H1 (cell line): ENCODE data around the gene MYL6B. TPM values are rescaled to one million over a fixed set of nuclear protein-coding genes. Genes with fewer than 3 reads are reported as not detected.
A peak's percentile ranks its signal among the peaks of the same experiment; 100 is the strongest.

Experiments used
- BCL11A ChIP-seq, 2 experiments: IDR thresholded peaks; one replicate each; pipeline ENCODE4 v1.6.1; 2011; ENCODE audit warnings: low read depth in 2 of 2, low read length in 2 of 2, mild to moderate bottlenecking in 2 of 2
- CBX5 ChIP-seq: fragments of 300-800, 300-1000 bp; sonication (generic); IDR thresholded peaks from 2 replicates; pipeline ENCODE4 v1.7.1; 2016; ENCODE audit warnings: antibody characterized with exemption, low read length, low read depth
- CEBPB ChIP-seq: IDR thresholded peaks from 2 replicates; pipeline ENCODE4 v1.6.1; 2012; ENCODE audit warnings: low read depth, low read length
- CHD1 ChIP-seq: IDR thresholded peaks from 2 replicates; pipeline ENCODE4 v1.6.1; 2012; ENCODE audit warnings: low read depth, low read length, improper control_type of control experiment
- EP300 ChIP-seq, 2 experiments: IDR thresholded peaks; 1 replicate in 1 of 2; 2 replicates in 1 of 2; pipeline ENCODE4 v1.6.1; 2011 to 2012; ENCODE audit warnings: low read depth in 2 of 2, low read length in 2 of 2, mild to moderate bottlenecking in 2 of 2, borderline replicate concordance in 1 of 2, inconsistent platforms in 1 of 2, moderate library complexity in 1 of 2
- EZH2 ChIP-seq: fragments of 200-600 bp; sonication (generic); IDR thresholded peaks from 2 replicates; pipeline ENCODE4 v1.7.1; 2012; ENCODE audit warnings: low read depth, mild to moderate bottlenecking, moderate library complexity, low read length, inconsistent platforms; ENCODE audit not compliant: severe bottlenecking
- KDM1A ChIP-seq: fragments of 200-600, 300-600 bp; sonication (generic); IDR thresholded peaks from 2 replicates; pipeline ENCODE4 v1.7.1; 2016; ENCODE audit warnings: mild to moderate bottlenecking, low read length, borderline replicate concordance
- KDM4A ChIP-seq: IDR thresholded peaks from one replicate; pipeline ENCODE4 v1.7.1; 2012; ENCODE audit warnings: low read depth, mild to moderate bottlenecking, moderate library complexity, low read length, inconsistent platforms; ENCODE audit not compliant: severe bottlenecking
- KDM5A ChIP-seq: fragments of 200-600 bp; IDR thresholded peaks from 2 replicates; pipeline ENCODE4 v1.7.1; 2012; ENCODE audit warnings: mild to moderate bottlenecking, low read length, inconsistent platforms, mixed read lengths
- POLR2A ChIP-seq, 2 experiments: IDR thresholded peaks; 1 replicate in 1 of 2; 2 replicates in 1 of 2; pipeline ENCODE4 v1.6.1; 2011; ENCODE audit warnings: low read depth in 2 of 2, low read length in 2 of 2, mild to moderate bottlenecking in 2 of 2; ENCODE audit errors: control extremely low read depth in 1 of 2
- POU5F1 ChIP-seq: IDR thresholded peaks from 2 replicates; pipeline ENCODE4 v1.6.1; 2011; ENCODE audit warnings: low read depth, mild to moderate bottlenecking, low read length, moderate library complexity
- RAD21 ChIP-seq, 2 experiments: IDR thresholded peaks in 1 of 2; conservative IDR thresholded peaks in 1 of 2; 2 replicates each; pipeline ENCODE4 v1.6.1; 2011; ENCODE audit warnings: low read depth in 2 of 2, low read length in 2 of 2, improper control_type of control experiment in 1 of 2, inconsistent platforms in 1 of 2, mild to moderate bottlenecking in 1 of 2, moderate library complexity in 1 of 2
- RXRA ChIP-seq: IDR thresholded peaks from 2 replicates; pipeline ENCODE4 v1.6.1; 2011; ENCODE audit warnings: low read depth, mild to moderate bottlenecking, low read length, moderate library complexity; ENCODE audit not compliant: insufficient read depth
- SIN3A ChIP-seq, 2 experiments: IDR thresholded peaks in 1 of 2; conservative IDR thresholded peaks in 1 of 2; 2 replicates each; pipeline ENCODE4 v1.6.1; 2011 to 2012; ENCODE audit warnings: low read length in 2 of 2, improper control_type of control experiment in 1 of 2, low read depth in 1 of 2, mild to moderate bottlenecking in 1 of 2
- SIRT6 ChIP-seq: IDR thresholded peaks from one replicate; pipeline ENCODE4 v1.7.1; 2012; ENCODE audit warnings: low read length, inconsistent platforms
- SIX5 ChIP-seq: IDR thresholded peaks from 2 replicates; pipeline ENCODE4 v1.6.1; 2011; ENCODE audit warnings: mild to moderate bottlenecking, low read depth, low read length
- SP1 ChIP-seq: IDR thresholded peaks from 2 replicates; pipeline ENCODE4 v1.6.1; 2011; ENCODE audit warnings: low read depth, low read length
- TAF1 ChIP-seq: IDR thresholded peaks from 2 replicates; pipeline ENCODE4 v1.6.1; 2011; ENCODE audit warnings: mild to moderate bottlenecking, low read depth, low read length
- YY1 ChIP-seq: IDR thresholded peaks from 2 replicates; pipeline ENCODE4 v1.6.1; 2011; ENCODE audit warnings: low read depth, mild to moderate bottlenecking, low read length
- ZNF274 ChIP-seq: IDR thresholded peaks from 2 replicates; pipeline ENCODE4 v1.7.0; 2012; ENCODE audit warnings: low read length, borderline replicate concordance; ENCODE audit errors: extremely low read depth
- polyA plus RNA-seq, 7 experiments: library from polyadenylated mRNA; depleted of rRNA in 3 of 7; stranded (reverse) in 5 of 7; unstranded in 2 of 7; fragments of >200 nt in 5 of 7; fragments of 200-250 nt in 2 of 7; gene quantifications; 1 replicate in 5 of 7; 2 replicates in 1 of 7; 4 replicates in 1 of 7; pipeline versions ENCODE4 v1.2.1 to v1.2.3, GENCODE V29; 2011 to 2013; ENCODE audit warnings: missing spikeins in 2 of 7, mixed read lengths in 2 of 7
- total RNA-seq: library from RNA; stranded (reverse); fragmentation: NEBNext Ultra II Directional; extraction: Animal tissue kit (Norgen Biotek cat#: 25700); gene quantifications from 2 replicates; pipeline ENCODE4 v1.2.1, GENCODE V29; 2021
- TF ChIP-seq, protein P1 (sequence below): IDR thresholded peaks from 2 replicates; pipeline ENCODE4 v1.6.1; 2012; ENCODE audit warnings: inconsistent platforms
- TF ChIP-seq, protein P2 (sequence below): IDR thresholded peaks from 2 replicates; pipeline ENCODE4 v1.6.1; 2011; ENCODE audit warnings: low read length, improper control_type of control experiment

The MYL6B gene
- total and polyA plus RNA-seq, 2 of the 8 experiments (the other 6 are each of a cell fraction or from before 2014, with no cell fraction given): 163 to 202 TPM

DNA sequence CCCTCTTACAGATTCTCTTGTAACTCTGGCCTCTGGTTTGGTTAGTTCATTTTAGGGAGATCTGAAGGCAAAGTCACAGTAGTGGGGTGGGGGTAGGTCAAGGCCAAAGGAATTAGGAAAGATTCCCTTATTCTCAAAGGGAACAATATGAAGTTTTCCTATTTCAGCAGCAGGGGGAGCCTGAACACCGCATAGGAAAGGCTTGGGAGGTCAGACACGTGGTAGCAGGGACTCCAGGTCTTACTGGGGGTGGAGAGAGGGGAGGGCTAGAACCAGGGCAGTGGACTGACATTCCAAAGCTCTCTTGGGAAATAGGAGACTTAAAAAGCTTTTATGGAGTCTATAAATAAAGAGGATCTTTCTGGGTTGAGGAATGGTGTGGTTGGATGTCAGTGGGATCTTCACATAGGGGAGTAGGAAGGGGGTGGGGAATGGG, 33.0 kb upstream of the MYL6B start (continued):
- TF ChIP-seq SP1 (no peak), SIN3A (conservative IDR thresholded peaks at IDR 0.05 in 1 of 2, IDR thresholded peaks at IDR 0.05 in 1 of 2; ENCODE audit: low read depth in 1 of 2, low read length in 2 of 2) (peak; percentile 89 to 93), SIX5 (no peak), RAD21 (IDR thresholded peaks at IDR 0.05 in 1 of 2, conservative IDR thresholded peaks at IDR 0.05 in 1 of 2; ENCODE audit: low read depth in 2 of 2, low read length in 2 of 2) (peak; percentile 79 to 87), CHD1 (no peak), BCL11A (IDR thresholded peaks at IDR 0.05; ENCODE audit: low read depth in 2 of 2, low read length in 2 of 2) (no peak), KDM5A (no peak), EP300 (IDR thresholded peaks at IDR 0.05; ENCODE audit: borderline replicate concordance in 1 of 2, low read depth in 2 of 2, low read length in 2 of 2) (no peak; a peak in 1 of 3 replicates), KDM4A (no peak), RXRA (no peak), SIRT6 (no peak), TAF1 (no peak), CBX5 (no peak), YY1 (no peak), POLR2A (IDR thresholded peaks at IDR 0.05; ENCODE audit: control extremely low read depth in 1 of 2, low read depth in 2 of 2, low read length in 2 of 2) (no peak), EZH2 (no peak), ZNF274 (no peak), CEBPB (0 out of 2 replicates have a peak, but pooled peaks have one; percentile 53), KDM1A (no peak), POU5F1 (no peak)
- TF ChIP-seq, protein P1, sequence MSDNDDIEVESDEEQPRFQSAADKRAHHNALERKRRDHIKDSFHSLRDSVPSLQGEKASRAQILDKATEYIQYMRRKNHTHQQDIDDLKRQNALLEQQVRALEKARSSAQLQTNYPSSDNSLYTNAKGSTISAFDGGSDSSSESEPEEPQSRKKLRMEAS: peak; percentile 96
- TF ChIP-seq, protein P2, sequence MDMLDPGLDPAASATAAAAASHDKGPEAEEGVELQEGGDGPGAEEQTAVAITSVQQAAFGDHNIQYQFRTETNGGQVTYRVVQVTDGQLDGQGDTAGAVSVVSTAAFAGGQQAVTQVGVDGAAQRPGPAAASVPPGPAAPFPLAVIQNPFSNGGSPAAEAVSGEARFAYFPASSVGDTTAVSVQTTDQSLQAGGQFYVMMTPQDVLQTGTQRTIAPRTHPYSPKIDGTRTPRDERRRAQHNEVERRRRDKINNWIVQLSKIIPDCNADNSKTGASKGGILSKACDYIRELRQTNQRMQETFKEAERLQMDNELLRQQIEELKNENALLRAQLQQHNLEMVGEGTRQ: peak; percentile 70
